HG02840 (cell line): ENCODE measurements around the gene TMCC1.
"Not testable (repeated sequence)": the region's sequence is repeated elsewhere in the genome, so short reads cannot be mapped to it uniquely, and the experiment has no call there.

Experiments used
- ATAC-seq: cut with Tn5 transposase; IDR thresholded peaks from one replicate; pipeline ENCODE4 v1.9.1; 2021; ENCODE audit warnings: mild to moderate bottlenecking, moderate library complexity, moderate number of reproducible peaks; ENCODE audit not compliant: unreplicated experiment, low FRiP score

Gene TMCC1

DNA sequence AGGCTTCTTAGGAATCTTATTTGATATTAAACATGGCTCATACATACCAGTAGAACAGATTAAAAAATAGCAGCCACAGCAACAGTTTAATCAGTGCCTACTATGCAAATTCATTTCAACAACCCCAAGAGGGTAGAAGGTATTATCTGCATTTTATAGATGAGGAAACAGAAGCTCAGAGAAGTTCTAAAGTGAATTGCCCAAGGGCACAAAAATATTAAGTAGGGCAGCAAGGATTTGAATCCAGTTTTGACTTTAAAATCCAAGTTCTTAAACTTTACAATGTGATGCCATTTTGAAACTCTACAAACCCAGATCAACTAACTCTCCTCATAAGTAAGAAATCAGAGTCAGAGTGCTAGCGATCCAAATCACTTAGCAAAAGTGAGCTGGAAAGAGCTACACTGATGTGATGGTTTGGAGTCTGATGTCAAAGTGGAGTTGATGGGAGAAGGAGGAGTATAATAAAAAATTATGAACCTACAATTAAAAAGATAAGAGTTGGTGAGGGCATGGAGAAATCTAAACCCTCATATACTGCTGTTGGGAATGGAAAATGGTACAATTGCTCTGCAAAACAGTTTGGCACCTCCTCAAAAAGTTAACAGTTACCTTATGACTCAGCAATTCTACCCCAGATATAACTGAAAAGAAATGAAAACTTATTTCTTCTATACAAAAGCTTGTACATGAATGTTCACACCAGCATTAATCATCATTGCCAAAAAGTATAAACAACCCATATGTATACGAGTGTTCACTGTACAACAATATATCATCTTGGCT, 236.1 kb downstream of the TMCC1 start:
- ATAC-seq, result no peak

DNA sequence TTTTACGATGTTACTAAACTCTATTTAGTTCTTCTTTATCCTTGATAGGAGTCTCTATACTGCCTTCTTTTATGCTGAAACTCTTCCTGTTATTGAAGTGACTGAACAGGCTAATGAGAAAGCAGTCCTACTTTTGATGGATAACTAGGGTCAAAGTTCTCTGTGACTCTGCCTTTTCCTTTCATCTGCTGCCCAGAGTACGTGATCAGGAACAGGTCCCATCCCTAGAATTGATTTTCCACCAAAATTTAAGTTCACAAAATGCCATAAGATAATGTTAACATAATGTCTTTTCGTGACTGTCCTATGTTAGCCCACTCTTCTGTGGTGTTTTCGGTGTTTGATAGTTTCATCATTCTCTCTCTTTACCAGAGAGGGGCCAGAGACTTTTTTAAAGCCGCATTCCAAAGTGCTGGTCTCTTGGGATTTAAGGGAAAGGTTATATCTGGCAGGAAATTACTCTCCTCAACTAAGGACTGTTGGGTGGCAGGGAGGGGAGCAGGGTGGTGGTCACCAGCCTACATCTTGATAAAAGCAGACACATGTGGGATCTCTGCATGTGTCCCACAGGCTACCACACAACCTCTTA, 236.8 kb downstream of the TMCC1 start:
- no peak for ATAC-seq

DNA sequence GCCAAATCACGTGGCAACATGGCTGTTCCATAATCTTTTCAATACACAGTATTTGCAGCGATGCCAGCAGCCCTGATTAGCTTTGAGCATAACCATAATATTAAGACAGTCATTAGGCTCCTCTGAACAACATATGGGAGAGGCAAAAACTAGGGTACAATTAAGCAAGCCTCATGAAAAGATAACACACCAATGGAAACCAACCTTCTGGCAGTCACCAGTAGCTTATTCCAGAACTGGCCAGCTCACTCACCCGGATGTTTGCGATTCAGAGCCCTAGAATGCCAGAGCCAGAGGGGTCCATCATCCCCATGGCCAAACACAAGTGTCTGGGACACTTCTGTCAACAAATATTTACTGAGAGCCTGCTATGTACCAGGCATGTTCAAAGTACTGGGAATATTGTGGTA, 238.2 kb downstream of the TMCC1 start:
- no peak for ATAC-seq

DNA sequence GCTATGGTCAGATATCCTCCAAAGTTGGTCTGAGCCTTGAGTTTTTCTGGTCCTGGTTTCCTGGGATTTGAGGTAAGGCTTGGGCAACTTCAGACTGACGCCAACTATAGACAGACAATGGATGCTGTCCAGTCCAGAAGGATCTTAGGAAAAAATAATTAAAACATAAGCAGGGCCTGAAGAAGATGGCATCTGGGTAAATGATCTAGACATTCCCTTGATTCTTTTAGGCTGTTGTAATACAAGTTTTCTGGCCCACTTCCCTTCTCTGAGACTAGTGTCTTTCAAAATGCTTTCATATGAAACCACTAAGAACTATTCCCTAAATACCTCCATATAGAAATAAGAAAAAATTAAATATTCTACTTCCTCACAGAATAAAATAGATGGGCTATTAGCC, 239.4 kb downstream of the TMCC1 start:
- no peak for ATAC-seq

DNA sequence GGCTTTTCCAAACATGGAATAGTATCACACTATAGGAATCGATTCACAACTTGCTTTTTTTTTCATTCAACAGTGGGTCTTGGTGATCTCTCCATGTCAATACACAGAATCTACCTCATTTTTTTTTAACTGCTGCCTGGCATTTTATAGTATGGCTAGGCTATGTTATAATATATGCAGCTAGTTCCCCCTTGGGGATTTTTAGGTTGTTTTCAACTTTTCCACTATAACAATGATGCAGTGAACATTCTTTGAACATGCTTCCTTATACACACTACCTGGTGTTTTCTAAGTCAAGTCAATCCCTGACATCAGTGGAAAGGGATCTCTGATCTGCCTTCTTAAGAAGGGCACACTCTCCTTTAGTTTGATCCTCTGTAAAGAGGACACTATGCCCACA, 240.5 kb downstream of the TMCC1 start:
- ATAC-seq, result no peak

DNA sequence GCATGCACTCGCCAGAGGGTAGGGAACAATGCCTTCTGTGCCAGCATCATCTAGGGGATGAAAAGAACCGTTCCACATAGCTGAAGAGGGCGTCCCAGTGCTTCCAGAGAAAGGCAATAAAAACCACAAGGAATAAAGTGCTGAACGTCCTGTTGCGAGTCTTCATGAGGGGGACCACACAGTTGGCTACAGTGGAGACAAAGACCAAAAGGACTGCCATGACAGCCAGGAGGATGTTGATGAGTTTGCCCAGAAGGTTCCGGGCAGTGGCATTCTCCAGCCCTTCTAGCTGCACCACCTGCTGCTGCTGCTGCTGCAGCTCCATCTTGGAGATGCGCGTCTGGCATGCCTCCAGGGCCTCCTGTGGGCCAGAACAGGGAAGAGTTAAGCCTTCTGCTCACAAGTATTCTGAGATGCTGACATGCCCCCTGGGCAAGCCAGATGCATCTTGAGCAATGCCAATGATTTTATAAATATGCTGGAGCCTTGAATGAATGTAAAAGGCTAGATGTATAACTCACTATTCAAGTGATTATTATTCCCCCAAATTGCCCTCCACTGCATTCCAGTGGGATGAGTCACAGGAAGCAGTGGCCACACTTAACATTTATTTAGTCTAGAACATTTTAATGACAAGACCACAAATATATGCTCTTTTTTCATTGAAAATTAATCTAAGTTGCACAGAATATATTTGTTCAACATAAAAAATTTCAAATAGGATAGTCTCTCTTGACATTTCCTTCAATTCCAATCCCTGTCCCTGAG, 241.9 kb downstream of the TMCC1 start:
- ATAC-seq, result no peak

DNA sequence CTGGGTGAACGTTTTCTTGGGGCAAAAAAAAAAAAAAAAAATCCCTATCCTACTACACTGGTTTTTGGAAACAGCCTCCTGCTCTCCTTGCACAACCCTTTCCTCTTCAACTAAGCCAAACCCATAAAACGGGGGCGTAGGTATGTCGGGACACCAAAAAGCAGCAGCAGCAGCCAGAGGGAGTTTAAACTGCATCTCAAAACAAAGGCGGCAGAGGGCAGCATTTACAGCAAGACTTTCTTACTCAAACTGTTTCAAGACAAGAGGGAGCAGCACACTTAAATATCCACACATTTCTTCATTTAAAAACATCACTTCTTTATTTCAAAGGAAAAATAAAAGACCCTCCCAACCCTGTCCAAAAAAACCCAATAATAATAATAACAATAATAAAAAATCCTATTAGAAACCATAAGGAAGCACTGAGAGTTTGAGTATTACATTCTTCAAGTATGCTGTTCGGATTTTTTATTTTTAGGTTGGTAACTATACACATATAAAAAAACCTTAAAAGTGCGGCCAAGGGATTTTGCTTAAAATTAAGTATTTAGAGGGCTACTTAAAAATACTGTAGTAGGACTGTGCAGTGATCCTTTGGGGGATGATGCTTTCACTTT, 243.1 kb downstream of the TMCC1 start:
- ATAC-seq, result no peak

DNA sequence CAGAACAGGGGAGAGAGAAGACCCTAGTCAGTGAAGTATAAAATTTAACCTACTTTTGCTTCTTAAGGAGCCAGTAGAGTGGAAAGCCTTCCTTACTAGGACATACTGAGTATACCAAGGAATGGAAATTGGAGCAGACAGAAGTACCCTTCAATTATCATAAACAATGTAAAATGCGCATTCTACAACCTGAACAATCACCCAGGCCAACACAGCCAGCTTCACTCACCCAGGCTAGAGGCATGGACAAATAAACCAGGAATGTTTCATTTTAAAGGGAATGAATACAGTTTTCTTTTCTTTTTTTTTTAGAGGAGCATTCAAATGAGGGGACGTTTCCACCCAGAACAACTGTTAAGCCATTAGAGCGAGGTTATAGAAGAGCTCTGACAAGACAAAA, 245.1 kb downstream of the TMCC1 start:
- ATAC-seq, result no peak

DNA sequence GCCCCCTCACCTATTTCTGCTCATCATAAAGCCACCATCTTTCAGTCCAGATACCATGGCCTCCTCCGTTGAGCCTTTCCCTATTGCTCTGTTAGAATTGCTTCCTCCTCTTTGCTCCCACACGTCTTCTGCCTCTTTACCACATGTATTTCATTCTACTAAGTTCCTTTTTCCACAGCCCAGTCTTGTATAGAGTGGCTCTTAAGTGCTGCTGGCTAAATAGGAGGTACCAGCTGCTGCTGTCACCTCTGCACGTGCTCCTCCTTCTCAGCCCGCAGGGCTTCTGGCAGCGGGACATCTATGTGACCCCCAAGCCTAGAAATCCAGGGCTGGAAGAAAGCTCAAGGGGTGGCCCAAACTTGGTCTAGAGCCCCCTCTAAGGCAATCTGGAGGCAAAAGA, 248.2 kb downstream of the TMCC1 start:
- no peak for ATAC-seq

DNA sequence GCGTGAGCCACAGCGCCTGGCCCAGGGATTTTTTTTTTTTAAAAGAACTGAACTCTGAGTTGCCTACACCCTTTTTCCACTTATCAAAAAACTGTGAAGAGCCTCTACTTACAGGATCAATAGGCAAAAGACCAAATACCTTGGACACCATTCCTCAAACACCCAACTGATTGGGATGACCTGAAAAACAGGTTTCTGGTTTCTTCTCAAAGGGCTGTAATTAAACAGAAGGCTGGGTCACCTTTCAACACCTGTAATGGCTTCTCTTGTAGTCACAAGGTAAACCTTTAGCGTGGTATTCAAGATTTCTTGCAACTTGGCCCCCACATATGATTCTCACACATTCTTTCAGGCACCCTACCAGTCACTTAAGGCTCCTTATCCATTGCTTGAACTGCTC, 248.7 kb downstream of the TMCC1 start:
- ATAC-seq, result no peak

DNA sequence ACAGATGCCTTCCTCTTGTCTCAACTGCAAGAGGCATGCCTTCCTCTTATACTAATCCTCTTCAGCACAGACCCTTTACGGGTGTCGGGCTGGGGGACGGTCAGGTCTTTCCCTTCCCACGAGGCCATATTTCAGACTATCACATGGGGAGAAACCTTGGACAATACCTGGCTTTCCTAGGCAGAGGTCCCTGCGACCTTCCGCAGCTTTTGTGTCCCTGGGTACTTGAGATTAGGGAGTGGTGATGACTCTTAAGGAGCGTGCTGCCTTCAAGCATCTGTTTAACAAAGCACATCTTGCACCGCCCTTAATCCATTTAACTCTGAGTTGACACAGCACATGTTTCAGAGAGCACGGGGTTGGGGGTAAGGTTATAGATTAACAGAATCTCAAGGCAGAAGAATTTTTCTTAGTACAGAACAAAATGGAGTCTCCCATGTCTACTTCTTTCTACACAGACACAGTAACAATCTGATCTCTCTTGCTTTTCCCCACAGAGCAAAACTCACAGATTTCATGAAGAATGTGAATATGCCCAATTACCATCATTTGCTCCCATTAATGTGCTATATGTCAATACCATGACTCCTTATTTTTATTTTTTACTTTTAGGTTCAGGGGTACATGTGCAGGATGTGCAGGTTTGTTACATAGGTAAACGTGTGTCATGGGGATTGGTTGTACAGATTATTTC, 251.8 kb downstream of the TMCC1 start:
- not testable (repeated sequence) for ATAC-seq

DNA sequence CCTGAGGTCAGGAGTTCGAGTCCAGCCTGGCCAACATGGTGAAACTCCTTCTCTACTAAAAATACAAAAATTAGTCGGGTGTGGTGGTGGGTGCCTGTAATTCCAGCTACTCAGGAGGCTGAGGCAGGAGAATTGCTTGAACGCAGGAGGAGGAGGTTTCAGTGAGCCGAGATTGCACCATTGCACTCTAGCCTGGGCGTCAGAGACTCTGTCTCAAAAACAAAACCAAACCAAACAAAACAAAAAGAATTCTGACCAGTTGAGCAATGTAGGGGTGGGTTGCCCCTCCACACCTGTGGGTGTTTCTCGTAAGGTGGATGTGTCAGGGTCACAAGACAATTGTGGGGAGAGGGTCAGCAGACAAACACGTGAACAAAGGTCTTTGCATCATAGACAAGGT, 252.5 kb downstream of the TMCC1 start:
- not testable (repeated sequence) for ATAC-seq

DNA sequence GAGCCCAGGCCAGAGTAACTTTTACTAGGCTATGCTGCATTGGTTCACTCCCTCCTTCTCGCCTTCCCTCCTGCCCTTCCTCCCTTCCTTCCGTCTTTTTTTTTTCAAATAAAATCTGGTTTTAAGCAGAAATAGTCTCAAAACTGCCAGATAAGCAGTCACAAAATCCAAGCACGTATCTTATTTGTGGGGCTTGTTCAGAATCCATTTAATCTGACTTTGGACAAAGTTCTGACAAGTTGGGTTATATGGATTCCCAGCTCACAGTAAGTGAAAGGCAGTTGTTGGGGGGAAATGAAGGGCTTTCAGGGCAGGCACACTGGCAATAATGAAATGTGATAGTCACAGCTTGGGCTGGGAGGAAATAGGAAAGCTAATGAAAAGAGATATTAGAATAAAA, 255.0 kb downstream of the TMCC1 start:
- ATAC-seq, result no peak

DNA sequence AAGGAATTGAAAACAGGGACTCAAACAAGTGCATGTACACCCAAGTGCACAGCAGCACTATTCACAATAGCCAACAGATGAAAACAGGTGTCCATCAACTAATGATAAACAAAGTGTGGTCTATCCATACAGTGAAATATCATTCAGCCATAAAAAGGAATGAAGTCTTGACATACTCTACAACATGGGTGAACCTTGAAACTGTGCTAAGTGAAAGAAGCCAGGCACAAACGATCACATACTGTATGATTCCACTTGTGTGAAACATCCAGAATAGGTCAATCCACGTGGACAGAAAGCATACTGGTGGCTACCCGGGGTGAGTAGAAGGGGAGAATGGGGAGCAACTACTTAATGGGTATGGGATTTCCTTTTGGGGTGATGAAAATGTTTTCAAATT, 257.4 kb downstream of the TMCC1 start:
- no peak for ATAC-seq

DNA sequence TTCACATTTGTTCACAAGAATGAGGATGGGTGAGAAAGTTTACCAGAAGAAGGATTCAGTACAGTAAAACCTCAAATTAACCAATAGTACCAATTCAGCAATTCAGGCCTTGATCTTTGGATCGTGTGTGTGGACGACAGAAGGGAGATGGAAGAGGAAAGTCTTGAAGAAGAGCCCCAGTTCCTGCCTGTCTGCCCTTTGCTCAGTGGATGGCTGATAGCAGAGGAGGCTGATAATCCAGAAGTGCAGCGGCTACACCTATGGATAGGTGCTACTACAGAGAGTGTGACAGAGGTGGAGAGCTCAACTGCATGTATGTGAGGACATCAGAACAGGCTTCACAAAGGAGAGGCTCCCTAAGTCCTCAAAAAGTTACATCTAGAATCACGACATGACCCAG, 257.9 kb downstream of the TMCC1 start:
- no peak for ATAC-seq

DNA sequence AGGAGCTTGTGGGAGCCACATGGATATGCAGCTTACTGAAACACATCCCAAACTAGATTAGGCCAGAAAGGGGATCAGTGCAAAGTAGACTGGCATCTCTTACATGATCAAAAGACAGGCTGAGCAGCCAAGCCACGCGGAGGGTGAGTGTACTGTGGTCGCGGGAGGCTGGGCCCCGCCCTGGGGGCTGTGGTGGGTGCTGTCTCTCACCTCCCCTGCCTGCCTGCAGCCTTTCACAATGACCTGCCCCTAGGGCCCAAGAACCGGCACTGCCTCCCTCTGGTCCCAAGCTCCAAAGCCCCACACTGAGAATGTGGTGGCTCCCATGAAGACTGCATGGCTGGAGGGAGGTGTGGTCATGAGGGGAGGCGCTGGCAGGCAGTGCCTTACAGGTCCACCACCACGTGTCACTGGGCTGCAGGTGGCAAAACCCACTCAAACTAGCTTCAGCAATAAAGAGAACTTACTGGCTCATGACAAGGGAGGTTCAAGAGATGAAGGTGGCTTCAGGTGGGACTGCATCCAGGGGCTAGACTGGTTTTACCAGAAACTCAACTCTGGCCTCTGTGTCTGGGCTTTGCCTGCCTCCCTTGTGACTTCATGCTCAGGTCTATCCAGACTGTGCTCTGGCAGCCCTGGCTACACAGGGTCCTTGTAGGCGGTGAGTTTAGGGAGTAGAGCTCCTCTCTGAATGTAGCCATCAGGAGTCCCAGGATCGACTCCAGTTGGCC, 259.6 kb downstream of the TMCC1 start:
- ATAC-seq, result no peak

DNA sequence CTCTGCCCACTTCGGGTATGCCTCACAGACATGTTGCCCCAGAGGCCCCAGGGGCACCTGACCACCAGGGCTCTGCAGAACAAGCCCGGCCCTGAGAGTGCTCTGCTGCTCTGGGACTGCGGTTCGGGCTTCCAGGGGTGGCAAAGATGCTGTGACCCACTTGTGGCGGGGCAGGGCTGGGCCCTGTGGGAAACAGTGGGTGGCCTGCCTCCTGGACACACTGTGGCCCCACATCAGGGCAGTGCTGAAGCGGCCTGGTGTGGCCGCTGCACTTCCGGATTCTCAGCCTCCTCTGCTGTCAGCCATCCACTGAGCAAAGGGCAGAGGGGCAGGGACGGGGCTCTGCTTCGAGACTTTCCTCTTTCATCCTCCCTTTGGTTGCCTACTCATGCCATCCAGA, 260.5 kb downstream of the TMCC1 start:
- ATAC-seq, result no peak

DNA sequence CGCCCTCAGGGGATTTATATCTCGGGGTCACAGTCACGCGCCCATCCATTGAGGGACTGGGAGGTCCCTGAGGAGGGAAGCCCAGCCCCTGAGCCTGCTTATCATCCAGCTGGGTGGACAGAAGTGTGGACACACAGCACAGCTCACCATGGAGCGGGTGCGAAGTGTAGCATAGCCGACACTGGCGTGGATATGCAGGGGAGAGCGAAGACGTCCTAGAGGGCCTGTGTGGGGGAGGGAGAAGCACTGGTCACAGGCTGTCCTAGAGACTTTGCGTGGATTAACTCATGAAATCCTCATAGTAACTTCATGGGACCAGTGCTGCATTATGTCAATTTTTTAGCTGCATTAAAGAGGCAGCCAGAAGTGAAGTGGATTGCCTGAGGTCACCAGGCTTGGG, 261.0 kb downstream of the TMCC1 start:
- no peak for ATAC-seq

DNA sequence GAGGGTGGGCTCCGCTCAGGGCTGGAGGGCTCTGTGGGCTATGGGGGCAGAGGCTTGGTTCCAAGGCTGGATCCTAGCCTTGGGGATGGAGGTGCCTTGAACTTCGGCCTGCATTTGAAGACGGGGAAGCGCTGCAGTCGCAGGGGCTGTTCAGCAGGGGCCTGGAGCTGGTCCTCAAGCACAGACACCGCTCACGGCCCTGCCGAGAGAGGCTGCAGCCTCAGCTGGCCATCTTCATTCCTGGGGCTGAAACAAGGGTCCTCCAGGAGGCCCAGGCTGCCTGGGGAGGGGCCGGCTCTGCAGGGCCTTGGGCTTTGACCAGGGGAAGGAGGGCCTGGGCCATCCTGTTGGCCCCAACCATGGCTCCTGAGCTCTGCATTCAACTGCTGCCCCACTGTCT, 261.5 kb downstream of the TMCC1 start:
- ATAC-seq, result no peak

DNA sequence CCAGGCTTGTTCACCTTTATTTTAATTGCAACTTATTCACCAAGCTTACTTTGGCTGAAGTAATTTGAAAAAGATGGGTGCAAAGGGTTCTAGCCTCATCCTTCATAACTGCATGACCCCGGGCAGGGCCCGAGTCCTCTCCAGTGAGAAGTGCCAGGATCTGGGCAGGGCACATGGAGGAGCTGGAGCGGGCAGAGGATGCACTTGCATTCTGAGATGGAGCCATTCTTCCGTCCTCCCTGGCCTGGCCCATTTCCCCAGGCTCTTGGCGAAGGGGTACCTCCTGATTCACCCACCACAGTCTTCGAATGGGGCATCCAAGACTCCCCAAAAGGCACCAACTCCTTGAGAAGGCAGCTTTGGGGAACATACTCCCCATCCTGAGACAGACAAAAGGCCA, 264.5 kb downstream of the TMCC1 start:
- no peak for ATAC-seq
